H1 (cell line): Measurements from ENCODE around the gene TSTD2. TPM values are rescaled to one million over a fixed set of nuclear protein-coding genes. Genes with fewer than 3 reads are reported as not detected.

Experiments
- CTCF ChIA-PET: fragments of 300-600 bp; sonication (Branson Sonifier 250); formaldehyde crosslinking; loops from one replicate; lab custom pipeline; 2021; ENCODE audit not compliant: partially characterized antibody; lab: Charles Lee
- POLR2A ChIA-PET: fragments of 300-600 bp; sonication (Branson Sonifier 250); formaldehyde crosslinking; loops from one replicate; lab custom pipeline; 2021; ENCODE audit warnings: inconsistent platforms; ENCODE audit not compliant: partially characterized antibody; lab: Charles Lee
- DNase-seq, 2 experiments: peaks; one replicate each; pipeline versions ENCODE4 v3.0.0 to v3.0.0-alpha.2; 2010 to 2022; ENCODE audit warnings: low spot score in 2 of 2, low read depth in 1 of 2, mixed read lengths in 1 of 2
- FAIRE-seq: peaks from 2 replicates; lab custom pipeline; 2011; peaks lifted over from hg19 to GRCh38; lab: Jason Lieb, UNC
- H2AFZ ChIP-seq: 2 replicates; pipeline ENCODE4 v1.8.1; 2012; ENCODE audit warnings: low read length, inconsistent platforms
- H2AK5ac ChIP-seq: 2 replicates; pipeline ENCODE4 v1.6.1; 2013; ENCODE audit warnings: low read depth, low read length
- H2BK120ac ChIP-seq: replicated peaks from 2 replicates; pipeline ENCODE3; 2013; ENCODE audit warnings: low read depth, low read length, inconsistent platforms
- H2BK12ac ChIP-seq: 2 replicates; pipeline ENCODE4 v1.6.1; 2013; ENCODE audit warnings: low read depth, low read length
- H2BK15ac ChIP-seq: 2 replicates; pipeline ENCODE4 v1.6.1; 2013; ENCODE audit warnings: low read length
- H2BK20ac ChIP-seq: 2 replicates; pipeline ENCODE4 v1.6.1; 2013; ENCODE audit warnings: low read length
- H2BK5ac ChIP-seq: 2 replicates; pipeline ENCODE4 v1.6.1; 2013; ENCODE audit warnings: low read depth, low read length
- H3K14ac ChIP-seq: 2 replicates; pipeline ENCODE4 v1.6.1; 2013; ENCODE audit warnings: inconsistent platforms; ENCODE audit not compliant: insufficient read length
- H3K18ac ChIP-seq: 2 replicates; pipeline ENCODE4 v1.6.1; 2013; ENCODE audit warnings: low read length; ENCODE audit errors: extremely low read depth
- H3K23ac ChIP-seq: 2 replicates; pipeline ENCODE4 v1.6.1; 2013; ENCODE audit warnings: inconsistent platforms; ENCODE audit not compliant: insufficient read length
- H3K23me2 ChIP-seq: 2 replicates; pipeline ENCODE4 v1.6.1; 2013; ENCODE audit warnings: low read depth, low read length
- H3K27ac ChIP-seq: 2 replicates; pipeline ENCODE4 v1.6.1; 2011; ENCODE audit warnings: low read depth, low read length, inconsistent platforms
- H3K27me3 ChIP-seq, 4 experiments: replicated peaks in 1 of 4; 1 replicate in 1 of 4; 2 replicates in 3 of 4; pipeline versions ENCODE4 v1.6.1 to v1.8.1; 2011 to 2013; ENCODE audit warnings: low read length in 3 of 4, mild to moderate bottlenecking in 3 of 4, inconsistent platforms in 2 of 4, mixed read lengths in 2 of 4, moderate library complexity in 1 of 4; ENCODE audit not compliant: control insufficient read depth in 3 of 4, insufficient read depth in 3 of 4; ENCODE audit errors: extremely low read depth in 1 of 4
- H3K36me3 ChIP-seq, 4 experiments: 2 replicates each; pipeline versions ENCODE4 v1.6.1 to v1.8.1; 2011 to 2013; ENCODE audit warnings: mild to moderate bottlenecking in 4 of 4, low read length in 3 of 4, moderate library complexity in 2 of 4, control low read depth in 1 of 4, inconsistent platforms in 1 of 4; ENCODE audit not compliant: insufficient read depth in 4 of 4, control insufficient read depth in 2 of 4
- H3K4ac ChIP-seq: replicated peaks from 2 replicates; pipeline ENCODE3; 2013; ENCODE audit warnings: low read length, low read depth, mixed read lengths, inconsistent platforms; ENCODE audit not compliant: insufficient read length
- H3K4me1 ChIP-seq, 4 experiments: replicated peaks in 1 of 4; 1 replicate in 1 of 4; 2 replicates in 3 of 4; pipeline versions ENCODE4 v1.6.1 to v1.8.1; 2011 to 2013; ENCODE audit warnings: low read length in 3 of 4, inconsistent platforms in 2 of 4, mixed read lengths in 1 of 4; ENCODE audit not compliant: insufficient read depth in 4 of 4, control insufficient read depth in 3 of 4
- H3K4me2 ChIP-seq, 2 experiments: 2 replicates each; pipeline versions ENCODE4 v1.6.1 to v1.8.1; 2011 to 2013; ENCODE audit warnings: low read depth in 2 of 2, low read length in 2 of 2, control low read depth in 1 of 2, inconsistent platforms in 1 of 2, mild to moderate bottlenecking in 1 of 2; ENCODE audit not compliant: insufficient read depth in 1 of 2
- H3K4me3 ChIP-seq, 4 experiments: fragments of 200-600, 300-600 bp in 1 of 4; sonication (generic), shearing (Covaris generic), sonication (Bioruptor Twin) in 1 of 4; 2 replicates each; pipeline versions ENCODE4 v1.5.1 to v1.8.1; 2011 to 2016; ENCODE audit warnings: low read length in 4 of 4, low read depth in 3 of 4, control low read depth in 2 of 4, inconsistent platforms in 2 of 4, mild to moderate bottlenecking in 2 of 4, mixed read lengths in 1 of 4, moderate library complexity in 1 of 4; ENCODE audit not compliant: insufficient read depth in 2 of 4; ENCODE audit errors: extremely low read depth in 1 of 4
- H3K56ac ChIP-seq: replicated peaks from 2 replicates; pipeline ENCODE3; 2013; ENCODE audit warnings: low read depth, mild to moderate bottlenecking, mixed read lengths, low read length, inconsistent platforms; ENCODE audit not compliant: insufficient read length
- H3K79me1 ChIP-seq: 2 replicates; pipeline ENCODE4 v1.6.1; 2013; ENCODE audit warnings: low read depth, low read length, control low read depth
- H3K79me2 ChIP-seq, 2 experiments: 2 replicates each; pipeline versions ENCODE4 v1.6.1 to v1.8.1; 2012 to 2013; ENCODE audit warnings: low read length in 2 of 2, mild to moderate bottlenecking in 2 of 2, inconsistent platforms in 1 of 2; ENCODE audit not compliant: insufficient read depth in 2 of 2, control insufficient read depth in 1 of 2
- H3K9ac ChIP-seq, 4 experiments: replicated peaks in 1 of 4; 1 replicate in 1 of 4; 2 replicates in 3 of 4; pipeline versions ENCODE4 v1.6.1 to v1.8.1; 2011 to 2013; ENCODE audit warnings: low read depth in 3 of 4, low read length in 3 of 4, control low read depth in 2 of 4, mild to moderate bottlenecking in 2 of 4, moderate library complexity in 2 of 4, inconsistent platforms in 1 of 4; ENCODE audit errors: extremely low read depth in 1 of 4
- H3K9me3 ChIP-seq, 2 experiments: 2 replicates each; pipeline versions ENCODE4 v1.6.1 to v1.8.1; 2012 to 2013; ENCODE audit warnings: mild to moderate bottlenecking in 2 of 2, moderate library complexity in 2 of 2, control low read depth in 1 of 2, inconsistent platforms in 1 of 2, low read depth in 1 of 2, low read length in 1 of 2, mixed read lengths in 1 of 2; ENCODE audit not compliant: insufficient read depth in 2 of 2
- H4K20me1 ChIP-seq, 2 experiments: replicated peaks in 1 of 2; 2 replicates each; pipeline versions ENCODE3 to v1.8.1; 2011 to 2013; ENCODE audit warnings: inconsistent platforms in 2 of 2, low read length in 2 of 2, mild to moderate bottlenecking in 1 of 2; ENCODE audit not compliant: insufficient read depth in 2 of 2, control insufficient read depth in 1 of 2
- H4K5ac ChIP-seq: 2 replicates; pipeline ENCODE4 v1.6.1; 2013; ENCODE audit warnings: low read length, low read depth, mixed read lengths, inconsistent platforms; ENCODE audit not compliant: insufficient read length
- H4K8ac ChIP-seq: 2 replicates; pipeline ENCODE4 v1.8.0; 2013; ENCODE audit warnings: mild to moderate bottlenecking, moderate library complexity, low read length, inconsistent platforms; ENCODE audit not compliant: insufficient read depth; ENCODE audit errors: extremely low read depth
- H4K91ac ChIP-seq: replicated peaks from 2 replicates; pipeline ENCODE3; 2013; ENCODE audit warnings: low read length, mixed read lengths, inconsistent platforms; ENCODE audit not compliant: insufficient read length
- EGR1 ChIP-seq: IDR thresholded peaks from 2 replicates; pipeline ENCODE4 v1.6.1; 2011; ENCODE audit warnings: low read depth, low read length, borderline replicate concordance
- EZH2 ChIP-seq: fragments of 200-600 bp; sonication (generic); IDR thresholded peaks from 2 replicates; pipeline ENCODE4 v1.7.1; 2012; ENCODE audit warnings: low read depth, mild to moderate bottlenecking, moderate library complexity, low read length, inconsistent platforms; ENCODE audit not compliant: severe bottlenecking
- GABPA ChIP-seq: IDR thresholded peaks from 2 replicates; pipeline ENCODE4 v1.6.1; 2011; ENCODE audit warnings: mild to moderate bottlenecking, low read length, moderate library complexity, borderline replicate concordance; ENCODE audit not compliant: insufficient read depth
- KDM4A ChIP-seq: IDR thresholded peaks from one replicate; pipeline ENCODE4 v1.7.1; 2012; ENCODE audit warnings: low read depth, mild to moderate bottlenecking, moderate library complexity, low read length, inconsistent platforms; ENCODE audit not compliant: severe bottlenecking
- KDM5A ChIP-seq: fragments of 200-600 bp; IDR thresholded peaks from 2 replicates; pipeline ENCODE4 v1.7.1; 2012; ENCODE audit warnings: mild to moderate bottlenecking, low read length, inconsistent platforms, mixed read lengths
- NANOG ChIP-seq: IDR thresholded peaks from 2 replicates; pipeline ENCODE4 v1.6.1; 2011; ENCODE audit warnings: low read length, low read depth, mild to moderate bottlenecking, inconsistent platforms; ENCODE audit not compliant: insufficient read depth, poor library complexity, severe bottlenecking
- PHF8 ChIP-seq: fragments of 200-600 bp; sonication (generic); conservative IDR thresholded peaks from 2 replicates; pipeline ENCODE4 v1.7.1; 2012; ENCODE audit warnings: low read depth, mild to moderate bottlenecking, inconsistent platforms, low read length, moderate library complexity
- POLR2AphosphoS5 ChIP-seq: IDR thresholded peaks from 2 replicates; pipeline ENCODE4 v1.6.1; 2011; ENCODE audit warnings: low read depth, low read length
- SAP30 ChIP-seq: fragments of 300-600 bp; sonication (generic); IDR thresholded peaks from 2 replicates; pipeline ENCODE4 v1.7.1; 2012; ENCODE audit warnings: low read length, moderate library complexity, mild to moderate bottlenecking, inconsistent platforms; ENCODE audit not compliant: insufficient read depth, insufficient replicate concordance
- SIX5 ChIP-seq: IDR thresholded peaks from 2 replicates; pipeline ENCODE4 v1.6.1; 2011; ENCODE audit warnings: mild to moderate bottlenecking, low read depth, low read length
- SP2 ChIP-seq: IDR thresholded peaks from 2 replicates; pipeline ENCODE4 v1.6.1; 2012; ENCODE audit warnings: mild to moderate bottlenecking, low read length, inconsistent platforms
- ZNF274 ChIP-seq: IDR thresholded peaks from 2 replicates; pipeline ENCODE4 v1.7.0; 2012; ENCODE audit warnings: low read length, borderline replicate concordance; ENCODE audit errors: extremely low read depth
- polyA plus RNA-seq, 7 experiments: library from polyadenylated mRNA; depleted of rRNA in 3 of 7; stranded (reverse) in 5 of 7; unstranded in 2 of 7; fragments of >200 nt in 5 of 7; fragments of 200-250 nt in 2 of 7; gene quantifications; 1 replicate in 5 of 7; 2 replicates in 1 of 7; 4 replicates in 1 of 7; pipeline versions ENCODE4 v1.2.1 to v1.2.3, GENCODE V29; 2011 to 2013; ENCODE audit warnings: missing spikeins in 2 of 7, mixed read lengths in 2 of 7
- total RNA-seq: library from RNA; stranded (reverse); fragmentation: NEBNext Ultra II Directional; extraction: Animal tissue kit (Norgen Biotek cat#: 25700); gene quantifications from 2 replicates; pipeline ENCODE4 v1.2.1, GENCODE V29; 2021
- TF ChIP-seq, protein P1 (sequence below): IDR thresholded peaks from 2 replicates; pipeline ENCODE4 v1.6.1; 2012; ENCODE audit warnings: inconsistent platforms

Gene TSTD2
- total and polyA plus RNA-seq, 2 of the 8 experiments (the other 6 are each of a cell fraction or from before 2014, with no cell fraction given) = 16.1 to 17.5 TPM

DNA sequence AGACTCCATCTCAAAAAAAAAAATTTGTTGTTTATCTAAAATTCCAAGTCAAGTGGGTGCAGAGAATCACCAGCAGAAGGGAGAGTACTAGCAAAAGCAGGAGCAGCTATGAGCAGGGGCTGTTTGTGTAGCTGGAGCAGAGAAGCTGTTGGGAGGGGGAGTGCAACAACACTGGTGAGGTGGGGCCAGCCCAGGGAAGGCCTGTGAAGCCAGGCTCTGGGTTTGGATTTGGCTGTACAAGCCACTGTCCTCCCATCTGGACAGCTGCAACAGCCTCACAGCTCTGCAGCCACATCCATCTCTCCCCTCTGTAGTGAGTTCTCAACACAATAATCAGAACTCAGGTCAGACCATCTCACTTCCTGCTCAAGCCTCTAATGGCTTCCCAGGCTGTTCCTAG, 72.3 kb downstream of the TSTD2 start:
- no peak for TF ChIP-seq SAP30
- no peak for TF ChIP-seq EGR1
- no peak for TF ChIP-seq NANOG
- no peak for TF ChIP-seq ZNF274
- no peak for TF ChIP-seq PHF8
- no peak for TF ChIP-seq SIX5
- TF ChIP-seq KDM5A = no peak
- no peak for TF ChIP-seq POLR2AphosphoS5
- TF ChIP-seq, protein P1, sequence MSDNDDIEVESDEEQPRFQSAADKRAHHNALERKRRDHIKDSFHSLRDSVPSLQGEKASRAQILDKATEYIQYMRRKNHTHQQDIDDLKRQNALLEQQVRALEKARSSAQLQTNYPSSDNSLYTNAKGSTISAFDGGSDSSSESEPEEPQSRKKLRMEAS = no peak
- TF ChIP-seq EZH2 = no peak
- TF ChIP-seq GABPA = no peak
- TF ChIP-seq SP2 = no peak
- TF ChIP-seq KDM4A = no peak
- ChIA-PET CTCF (interaction anchor here (0.6 to 2.5 kb wide), 4 partner anchors 38 to 100 kb away, joined by 4 to 12 read pairs (median 7); no protein-coding TSS in a partner anchor), POLR2A (no interaction called here)
- Histone ChIP-seq H3K79me1 (no peaks in the 10 kb centered on the region), H3K79me2 (no peaks in the 10 kb centered on the region), H3K4me2 (no peak overlapping the region), H2BK15ac (no peak overlapping the region), H2BK120ac (no peak overlapping the region), H3K23me2 (no peaks in the 10 kb centered on the region), H2AFZ (no peak overlapping the region), H3K27ac (no peak overlapping the region), H3K36me3 (no peaks in the 10 kb centered on the region), H4K91ac (no peak overlapping the region), H4K20me1 (no peaks in the 10 kb centered on the region), H4K5ac (no peak overlapping the region), H2BK20ac (no peak overlapping the region), H3K23ac (no peak overlapping the region), H3K4me3 (no peak overlapping the region), H3K9ac (no peak overlapping the region), H3K4me1 (peaks cover 2 to 6% (median 5%) of the 10 kb centered on the region in 4 experiments; a peak in 6 of 7 replicates), H2AK5ac (no peak overlapping the region), H3K18ac (no peak overlapping the region), H3K27me3 (no peaks in the 10 kb centered on the region; a peak in 1 of 7 replicates), H2BK5ac (no peak overlapping the region), H3K9me3 (no peaks in the 10 kb centered on the region), H3K4ac (no peak overlapping the region), H3K14ac (no peak overlapping the region), H3K56ac (no peak overlapping the region), H4K8ac (no peak overlapping the region), H2BK12ac (no peak overlapping the region)
- FAIRE-seq (no peak), DNase-seq (no peak)
